GM23338 (cell line): Measurements from ENCODE around the gene TENT5A. TPM values are rescaled to one million over a fixed set of nuclear protein-coding genes. Genes with fewer than 3 reads are reported as not detected.

Experiments
- ATAC-seq: fragments of 200-7000 bp; cut with Tn5 transposase; 3 replicates; pipeline ENCODE4 v1.9.1; 2020
- DNase-seq: peaks from one replicate; pipeline ENCODE4 v3.0.0-alpha.2; 2015; ENCODE audit warnings: low spot score
- H2AFZ ChIP-seq: fragments of 200-600 bp; sonication (generic); 2 replicates; pipeline ENCODE4 v1.8.0; 2016; ENCODE audit warnings: antibody characterized with exemption, mild to moderate bottlenecking, moderate library complexity
- H3F3A ChIP-seq: fragments of 200-600 bp; sonication (generic); replicated peaks from 2 replicates; pipeline ENCODE4 v1.8.0; 2017; ENCODE audit warnings: antibody characterized with exemption, mixed run types, low read depth
- H3K27ac ChIP-seq: fragments of 200-600 bp; sonication (generic); 2 replicates; pipeline ENCODE4 v1.6.1; 2016; ENCODE audit warnings: low read depth
- H3K27me3 ChIP-seq: fragments of 200-600 bp; sonication (generic); 2 replicates; pipeline ENCODE4 v1.8.0; 2016; ENCODE audit warnings: mild to moderate bottlenecking, mixed run types, moderate library complexity; ENCODE audit not compliant: insufficient read depth
- H3K36me3 ChIP-seq: fragments of 200-600 bp; sonication (generic); 2 replicates; pipeline ENCODE4 v1.8.0; 2016; ENCODE audit warnings: mild to moderate bottlenecking; ENCODE audit not compliant: insufficient read depth
- H3K4me1 ChIP-seq: fragments of 200-600 bp; sonication (generic); 2 replicates; pipeline ENCODE4 v1.8.0; 2016; ENCODE audit warnings: mild to moderate bottlenecking, moderate library complexity; ENCODE audit not compliant: insufficient read depth
- H3K4me2 ChIP-seq: fragments of 200-600 bp; sonication (generic); 2 replicates; pipeline ENCODE4 v1.7.1; 2017; ENCODE audit warnings: mixed run types
- H3K4me3 ChIP-seq: fragments of 200-600 bp; sonication (generic); 2 replicates; pipeline ENCODE4 v1.6.1; 2016; ENCODE audit warnings: mixed run types
- H3K79me2 ChIP-seq: fragments of 200-600 bp; sonication (generic); replicated peaks from 2 replicates; pipeline ENCODE4 v1.8.0; 2017; ENCODE audit warnings: mild to moderate bottlenecking; ENCODE audit not compliant: insufficient read depth
- H3K9me2 ChIP-seq: fragments of 200-600 bp; sonication (generic); 2 replicates; pipeline ENCODE4 v1.8.0; 2017; ENCODE audit not compliant: insufficient read depth
- H4K20me1 ChIP-seq: fragments of 200-600 bp; sonication (generic); replicated peaks from 2 replicates; pipeline ENCODE4 v1.8.0; 2017; ENCODE audit warnings: mild to moderate bottlenecking; ENCODE audit not compliant: insufficient read depth
- H3K27ac Mint-ChIP-seq: 2 replicates; pipeline ENCODE4 v1.8.0; 2020; ENCODE audit warnings: inconsistent platforms, mild to moderate bottlenecking, moderate library complexity, mixed read lengths
- H3K27me3 Mint-ChIP-seq: 3 replicates; pipeline ENCODE4 v1.8.0; 2022; ENCODE audit warnings: low read depth, mild to moderate bottlenecking, moderate library complexity, mixed read lengths, inconsistent platforms; ENCODE audit not compliant: insufficient read depth, poor library complexity
- H3K36me3 Mint-ChIP-seq: 3 replicates; pipeline ENCODE4 v1.8.0; 2021; ENCODE audit warnings: low read depth, mild to moderate bottlenecking, inconsistent platforms, moderate library complexity, mixed read lengths
- H3K4me1 Mint-ChIP-seq: 3 replicates; pipeline ENCODE4 v1.8.0; 2020; ENCODE audit warnings: mild to moderate bottlenecking, inconsistent platforms, mixed read lengths
- H3K4me3 Mint-ChIP-seq: 3 replicates; pipeline ENCODE4 v1.8.0; 2021; ENCODE audit warnings: moderate library complexity, mild to moderate bottlenecking, inconsistent platforms, mixed read lengths
- H3K9me3 Mint-ChIP-seq: 3 replicates; pipeline ENCODE4 v1.8.0; 2020; ENCODE audit warnings: moderate library complexity, mild to moderate bottlenecking, inconsistent platforms, mixed read lengths
- CREB1 ChIP-seq: fragments of 250-450 bp; sonication (Bioruptor Pico); IDR thresholded peaks from 2 replicates; pipeline ENCODE4 v1.5.0; 2020; ENCODE audit warnings: low read depth, mild to moderate bottlenecking, moderate library complexity
- CTCF ChIP-seq, 2 experiments: fragments of 200-600 bp in 1 of 2; sonication (generic) in 1 of 2; conservative IDR thresholded peaks; 2 replicates each; pipeline versions ENCODE4 v1.5.1 to v1.6.1; 2016 to 2017; ENCODE audit warnings: antibody characterized with exemption in 2 of 2, low read depth in 2 of 2, mild to moderate bottlenecking in 2 of 2, moderate library complexity in 1 of 2
- ETS1 ChIP-seq: IDR thresholded peaks from 2 replicates; pipeline ENCODE4 v1.6.1; 2016; ENCODE audit warnings: antibody characterized with exemption
- EZH2 ChIP-seq: fragments of 200-600 bp; sonication (generic); IDR thresholded peaks from one replicate; pipeline ENCODE4 v1.8.0; 2017; ENCODE audit warnings: antibody characterized with exemption, mild to moderate bottlenecking, low read depth; ENCODE audit not compliant: unreplicated experiment
- EZH2phosphoT487 ChIP-seq: fragments of 200-600 bp; sonication (generic); IDR thresholded peaks from one replicate; pipeline ENCODE4 v1.8.1; 2018; ENCODE audit warnings: antibody characterized with exemption; ENCODE audit not compliant: unreplicated experiment
- JUNB ChIP-seq: IDR thresholded peaks from one replicate; pipeline ENCODE4 v1.6.1; 2016; ENCODE audit warnings: antibody characterized with exemption; ENCODE audit not compliant: unreplicated experiment
- NANOG ChIP-seq: IDR thresholded peaks from 2 replicates; pipeline ENCODE4 v1.6.1; 2016; ENCODE audit warnings: antibody characterized with exemption, borderline replicate concordance
- POLR2AphosphoS5 ChIP-seq: IDR thresholded peaks from 2 replicates; pipeline ENCODE4 v1.6.1; 2016; ENCODE audit warnings: antibody characterized with exemption, low read depth
- REST ChIP-seq: IDR thresholded peaks from one replicate; pipeline ENCODE4 v1.6.1; 2018; ENCODE audit warnings: antibody characterized with exemption; ENCODE audit not compliant: unreplicated experiment
- STAT1 ChIP-seq: IDR thresholded peaks from one replicate; pipeline ENCODE4 v1.6.1; 2016; ENCODE audit warnings: antibody characterized with exemption; ENCODE audit not compliant: unreplicated experiment
- ZNF114 ChIP-seq: fragments of 250-450 bp; sonication (Bioruptor Pico); IDR thresholded peaks from 2 replicates; pipeline ENCODE4 v1.5.0; 2020; ENCODE audit warnings: mild to moderate bottlenecking, moderate library complexity
- ZNF331 ChIP-seq: fragments of 250-450 bp; sonication (Bioruptor Pico); IDR thresholded peaks from 2 replicates; pipeline ENCODE4 v1.5.0; 2020; ENCODE audit warnings: low read depth, mild to moderate bottlenecking, moderate library complexity
- ZNF462 ChIP-seq: fragments of 250-450 bp; sonication (Bioruptor Pico); IDR thresholded peaks from 2 replicates; pipeline ENCODE4 v1.5.0; 2020; ENCODE audit warnings: mild to moderate bottlenecking, moderate library complexity
- polyA plus RNA-seq: library from polyadenylated mRNA; unstranded; fragments of >200 nt; fragmentation: Nextera tagmentation; extraction: Ambion mirVana; gene quantifications from 2 replicates; pipeline ENCODE4 v1.2.1, GENCODE V29; 2016
- total RNA-seq: library from RNA; depleted of rRNA; stranded (reverse); fragments of >200 nt; shearing (Covaris generic); gene quantifications from 2 replicates; pipeline ENCODE4 v1.2.3, GENCODE V29; 2014

The TENT5A gene
- total and polyA plus RNA-seq, 2 experiments from 2014 or later = 3.8 to 4.7 TPM

- Mint-ChIP-seq H3K36me3 (no peaks in the 10 kb centered on the region), H3K4me1 (peaks cover 37% of the 10 kb centered on the region), H3K27ac (no peak overlapping the region), H3K9me3 (no peaks in the 10 kb centered on the region), H3K4me3 (no peak overlapping the region), H3K27me3 (no peaks in the 10 kb centered on the region)
- TF ChIP-seq ZNF114 (CRISPR knock-in tag) = no peak
- TF ChIP-seq POLR2AphosphoS5 = no peak
- TF ChIP-seq JUNB = no peak
- no peak for TF ChIP-seq EZH2phosphoT487
- no peak for TF ChIP-seq NANOG
- TF ChIP-seq ETS1 = no peak
- TF ChIP-seq CREB1 (CRISPR knock-in tag) = no peak
- no peak for TF ChIP-seq REST
- no peak for TF ChIP-seq CTCF (conservative IDR thresholded peaks at IDR 0.05; ENCODE audit: low read depth in 2 of 2)
- no peak for TF ChIP-seq EZH2
- TF ChIP-seq ZNF462 (CRISPR knock-in tag) = no peak
- no peak for TF ChIP-seq ZNF331
- no peak for TF ChIP-seq STAT1
- Histone ChIP-seq H2AFZ (no peak overlapping the region), H3F3A (no peaks in the 10 kb centered on the region), H4K20me1 (no peaks in the 10 kb centered on the region), H3K79me2 (no peaks in the 10 kb centered on the region), H3K4me1 (peaks cover 33% of the 10 kb centered on the region), H3K36me3 (no peaks in the 10 kb centered on the region), H3K27ac (no peak overlapping the region), H3K9me2 (peaks cover 15% of the 10 kb centered on the region; the same call in 1 of the 2 replicates), H3K27me3 (no peaks in the 10 kb centered on the region), H3K4me2 (no peak overlapping the region), H3K4me3 (no peak overlapping the region)
- no peak for ATAC-seq
- DNase-seq = no peak
These were observed 32.9 kb upstream of the TENT5A start for GRCh38 chr6:81785377-81785776.
